Astrocyte (in vitro differentiated cells and primary cell): Measurements from ENCODE around the gene CARD10. TPM values are rescaled to one million over a fixed set of nuclear protein-coding genes. Genes with fewer than 3 reads are reported as not detected.

Experiments
- DNase-seq: peaks from one replicate; pipeline ENCODE4 v3.0.0-alpha.2; 2010; ENCODE audit warnings: low read depth
- FAIRE-seq: peaks from 2 replicates; lab custom pipeline; 2011; peaks lifted over from hg19 to GRCh38; lab: Jason Lieb, UNC
- H2AFZ ChIP-seq: 2 replicates; pipeline ENCODE4 v1.6.0; 2012; ENCODE audit warnings: low read depth, low read length, inconsistent platforms
- H3K27ac ChIP-seq: 2 replicates; pipeline ENCODE4 v1.5.1; 2011; ENCODE audit warnings: low read depth, low read length, inconsistent platforms
- H3K27me3 ChIP-seq: 2 replicates; pipeline ENCODE4 v1.6.0; 2011; ENCODE audit warnings: low read length, inconsistent platforms; ENCODE audit not compliant: insufficient read depth
- H3K36me3 ChIP-seq: 2 replicates; pipeline ENCODE4 v1.5.1; 2011; ENCODE audit warnings: low read length, inconsistent platforms; ENCODE audit not compliant: insufficient read depth
- H3K4me1 ChIP-seq: 2 replicates; pipeline ENCODE4 v1.5.1; 2011; ENCODE audit warnings: low read length, inconsistent platforms; ENCODE audit not compliant: insufficient read depth
- H3K4me2 ChIP-seq: 2 replicates; pipeline ENCODE4 v1.6.0; 2012; ENCODE audit warnings: low read length, inconsistent platforms
- H3K4me3 ChIP-seq: 2 replicates; pipeline ENCODE4 v1.5.1; 2011; ENCODE audit warnings: low read depth, mild to moderate bottlenecking, low read length, inconsistent platforms; ENCODE audit not compliant: insufficient read depth
- H3K79me2 ChIP-seq: 2 replicates; pipeline ENCODE4 v1.6.0; 2012; ENCODE audit warnings: mild to moderate bottlenecking, low read length, inconsistent platforms; ENCODE audit not compliant: insufficient read depth
- H3K9ac ChIP-seq: 2 replicates; pipeline ENCODE4 v1.6.0; 2012; ENCODE audit warnings: mild to moderate bottlenecking, low read length, inconsistent platforms
- H3K9me3 ChIP-seq: 2 replicates; pipeline ENCODE4 v1.5.1; 2012; ENCODE audit warnings: low read depth, mild to moderate bottlenecking, low read length, inconsistent platforms; ENCODE audit not compliant: insufficient read depth
- H4K20me1 ChIP-seq: 2 replicates; pipeline ENCODE4 v1.6.0; 2012; ENCODE audit warnings: low read length, inconsistent platforms; ENCODE audit not compliant: insufficient read depth
- H3K27ac Mint-ChIP-seq: one replicate; pipeline ENCODE4 v1.8.0; 2021; ENCODE audit warnings: mild to moderate bottlenecking, mixed read lengths; ENCODE audit not compliant: unreplicated experiment
- H3K27me3 Mint-ChIP-seq: one replicate; pipeline ENCODE4 v1.8.0; 2021; ENCODE audit warnings: low read depth, mixed read lengths; ENCODE audit not compliant: unreplicated experiment
- H3K36me3 Mint-ChIP-seq: one replicate; pipeline ENCODE4 v1.8.0; 2021; ENCODE audit warnings: low read depth, mixed read lengths; ENCODE audit not compliant: unreplicated experiment
- H3K4me1 Mint-ChIP-seq: one replicate; pipeline ENCODE4 v1.8.0; 2021; ENCODE audit warnings: low read depth, mixed read lengths; ENCODE audit not compliant: unreplicated experiment
- H3K4me3 Mint-ChIP-seq: one replicate; pipeline ENCODE4 v1.8.0; 2021; ENCODE audit warnings: mild to moderate bottlenecking, moderate library complexity, mixed read lengths; ENCODE audit not compliant: unreplicated experiment
- H3K9me3 Mint-ChIP-seq: one replicate; pipeline ENCODE4 v1.8.0; 2021; ENCODE audit warnings: mild to moderate bottlenecking, mixed read lengths; ENCODE audit not compliant: unreplicated experiment
- CTCF ChIP-seq: IDR thresholded peaks from 2 replicates; pipeline ENCODE4 v1.5.1; 2011; ENCODE audit warnings: low read depth, mild to moderate bottlenecking, inconsistent platforms, low read length, moderate library complexity; ENCODE audit not compliant: insufficient read depth
- EZH2 ChIP-seq: IDR thresholded peaks from 2 replicates; pipeline ENCODE4 v1.6.1; 2012; ENCODE audit warnings: mild to moderate bottlenecking, low read length, inconsistent platforms; ENCODE audit not compliant: insufficient read depth
- total RNA-seq: library from RNA; stranded (reverse); gene quantifications from 2 replicates; pipeline ENCODE4 v1.2.1, GENCODE V29; 2021

CARD10 gene
- total RNA-seq, 1 donor from 2014 or later: 22.6 TPM

DNA sequence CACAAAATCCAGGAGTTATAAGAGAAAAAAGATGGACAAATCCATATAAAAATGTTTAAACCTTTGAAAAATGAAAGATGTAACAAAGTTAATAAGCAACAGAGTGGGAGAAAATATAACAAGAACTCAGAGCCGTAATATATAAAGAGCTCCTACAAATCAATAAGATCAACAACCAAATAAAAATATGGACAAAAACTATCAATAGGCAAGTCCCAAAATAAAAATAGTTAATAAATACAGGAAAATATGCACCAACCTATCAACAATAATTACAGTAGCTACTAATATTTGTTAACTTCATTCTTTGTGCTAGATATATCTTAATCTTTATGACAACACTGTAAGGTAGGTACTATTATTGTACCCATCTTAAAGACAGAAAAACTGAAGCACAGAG is 2.8 kb downstream of the CARD10 start:
- no peak overlapping the region for H3K27ac Mint-ChIP-seq
- TF ChIP-seq CTCF: no peak
- TF ChIP-seq EZH2: no peak
- H3K4me3 Mint-ChIP-seq: no peak overlapping the region
- H3K4me3 ChIP-seq: no peak overlapping the region
- no peaks in the 10 kb centered on the region for H3K27me3 Mint-ChIP-seq
- peaks cover 30% of the 10 kb centered on the region for H4K20me1 ChIP-seq
- H2AFZ ChIP-seq: no peak overlapping the region
- H3K27ac ChIP-seq: no peak overlapping the region
- H3K27me3 ChIP-seq: no peaks in the 10 kb centered on the region
- peaks cover 9% of the 10 kb centered on the region for H3K36me3 Mint-ChIP-seq
- peaks cover 3% of the 10 kb centered on the region for H3K36me3 ChIP-seq
- no peak for DNase-seq
- H3K9ac ChIP-seq: no peak overlapping the region
- no peak for FAIRE-seq
- H3K4me1 Mint-ChIP-seq: peaks cover 24% of the 10 kb centered on the region
- H3K4me1 ChIP-seq: peaks cover 38% of the 10 kb centered on the region
- H3K9me3 ChIP-seq: no peaks in the 10 kb centered on the region
- peaks cover 3% of the 10 kb centered on the region for H3K9me3 Mint-ChIP-seq
- H3K79me2 ChIP-seq: peaks cover 56% of the 10 kb centered on the region
- H3K4me2 ChIP-seq: no peak overlapping the region

GRCh38 chr22:37515901-37516300 is 3.3 kb downstream of the CARD10 start:
- no peak overlapping the region for H3K4me3 Mint-ChIP-seq
- Histone ChIP-seq H3K9me3 (no peaks in the 10 kb centered on the region), H3K9ac (no peak overlapping the region), H3K27ac (no peak overlapping the region), H3K36me3 (peaks cover 3% of the 10 kb centered on the region), H3K4me1 (peaks cover 38% of the 10 kb centered on the region), H4K20me1 (peaks cover 31% of the 10 kb centered on the region), H3K4me2 (no peak overlapping the region), H2AFZ (no peak overlapping the region), H3K4me3 (no peak overlapping the region), H3K79me2 (peaks cover 57% of the 10 kb centered on the region), H3K27me3 (no peaks in the 10 kb centered on the region)
- peaks cover 21% of the 10 kb centered on the region for H3K4me1 Mint-ChIP-seq
- FAIRE-seq (no peak), DNase-seq (no peak)
- peaks cover 3% of the 10 kb centered on the region for H3K9me3 Mint-ChIP-seq
- peaks cover 9% of the 10 kb centered on the region for H3K36me3 Mint-ChIP-seq
- TF ChIP-seq EZH2 (no peak), CTCF (no peak)
- H3K27me3 Mint-ChIP-seq: no peaks in the 10 kb centered on the region
- H3K27ac Mint-ChIP-seq: no peak overlapping the region

DNA sequence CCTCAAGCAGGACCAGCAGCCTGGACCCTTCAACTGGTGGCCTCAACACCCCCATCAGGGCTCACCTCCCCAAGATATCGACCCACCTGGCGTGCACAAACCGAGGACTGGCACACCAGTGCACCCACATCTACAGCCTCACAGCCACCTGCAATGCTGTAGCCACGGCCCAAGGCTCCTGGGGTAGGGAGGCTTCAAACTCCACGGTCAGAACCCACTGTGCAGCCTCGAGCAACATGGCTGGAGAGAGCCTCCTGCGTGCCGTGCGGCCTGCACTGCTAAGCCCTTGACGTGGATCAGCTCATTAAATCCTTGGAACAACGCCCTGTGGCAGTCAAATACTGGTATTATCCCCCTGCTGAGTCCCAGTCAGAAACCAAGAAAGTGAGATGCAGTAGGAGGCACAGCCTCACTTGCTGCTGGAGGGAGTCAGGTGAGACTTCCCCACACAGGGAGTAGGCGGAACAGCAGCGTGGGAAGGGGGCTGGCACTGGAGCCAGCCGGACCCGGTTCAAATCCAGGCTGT is 4.6 kb downstream of the CARD10 start:
- Histone ChIP-seq H3K4me3 (no peak overlapping the region), H3K79me2 (peaks cover 64% of the 10 kb centered on the region), H3K9ac (no peak overlapping the region), H3K9me3 (no peaks in the 10 kb centered on the region), H3K36me3 (peaks cover 3% of the 10 kb centered on the region), H3K27me3 (no peaks in the 10 kb centered on the region), H3K4me1 (peaks cover 34% of the 10 kb centered on the region), H4K20me1 (peaks cover 38% of the 10 kb centered on the region), H3K27ac (no peak overlapping the region), H2AFZ (no peak overlapping the region), H3K4me2 (no peak overlapping the region)
- TF ChIP-seq EZH2 (no peak), CTCF (no peak)
- Mint-ChIP-seq H3K4me1 (peaks cover 27% of the 10 kb centered on the region), H3K27me3 (no peaks in the 10 kb centered on the region), H3K4me3 (no peak overlapping the region), H3K9me3 (peaks cover 3% of the 10 kb centered on the region), H3K27ac (no peak overlapping the region), H3K36me3 (peaks cover 11% of the 10 kb centered on the region)
- FAIRE-seq (no peak), DNase-seq (no peak)
